ENCODE measurements around the gene LYG1.

DNA sequence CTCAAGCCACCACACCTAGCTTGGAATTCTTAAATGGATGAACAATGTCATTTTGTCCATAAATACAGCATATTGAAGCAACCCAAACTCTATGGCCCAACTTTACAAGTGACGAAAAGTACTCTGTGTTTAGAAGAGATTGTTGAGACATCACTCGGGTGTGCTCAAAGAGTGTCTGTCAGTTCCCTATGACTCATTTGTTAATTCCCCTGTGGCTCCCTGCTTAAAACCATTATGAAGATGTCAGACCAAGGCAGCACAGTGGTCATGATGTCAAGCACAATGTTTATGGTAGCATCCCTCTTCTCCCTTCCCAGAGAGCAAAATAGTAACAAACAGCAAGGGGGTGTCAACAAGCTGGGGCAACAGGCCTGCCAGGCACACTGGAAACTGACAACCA is 3.0 kb downstream of the LYG1 start:
- TF ChIP-seq, protein P1, sequence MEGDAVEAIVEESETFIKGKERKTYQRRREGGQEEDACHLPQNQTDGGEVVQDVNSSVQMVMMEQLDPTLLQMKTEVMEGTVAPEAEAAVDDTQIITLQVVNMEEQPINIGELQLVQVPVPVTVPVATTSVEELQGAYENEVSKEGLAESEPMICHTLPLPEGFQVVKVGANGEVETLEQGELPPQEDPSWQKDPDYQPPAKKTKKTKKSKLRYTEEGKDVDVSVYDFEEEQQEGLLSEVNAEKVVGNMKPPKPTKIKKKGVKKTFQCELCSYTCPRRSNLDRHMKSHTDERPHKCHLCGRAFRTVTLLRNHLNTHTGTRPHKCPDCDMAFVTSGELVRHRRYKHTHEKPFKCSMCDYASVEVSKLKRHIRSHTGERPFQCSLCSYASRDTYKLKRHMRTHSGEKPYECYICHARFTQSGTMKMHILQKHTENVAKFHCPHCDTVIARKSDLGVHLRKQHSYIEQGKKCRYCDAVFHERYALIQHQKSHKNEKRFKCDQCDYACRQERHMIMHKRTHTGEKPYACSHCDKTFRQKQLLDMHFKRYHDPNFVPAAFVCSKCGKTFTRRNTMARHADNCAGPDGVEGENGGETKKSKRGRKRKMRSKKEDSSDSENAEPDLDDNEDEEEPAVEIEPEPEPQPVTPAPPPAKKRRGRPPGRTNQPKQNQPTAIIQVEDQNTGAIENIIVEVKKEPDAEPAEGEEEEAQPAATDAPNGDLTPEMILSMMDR (IDR thresholded peaks at IDR 0.05), result no peak
- TF ChIP-seq POLR2A (IDR thresholded peaks at IDR 0.05) (no peak), EP300 (IDR thresholded peaks at IDR 0.05) (no peak)
